ENCODE results near the gene KRTAP4-9.

DNA sequence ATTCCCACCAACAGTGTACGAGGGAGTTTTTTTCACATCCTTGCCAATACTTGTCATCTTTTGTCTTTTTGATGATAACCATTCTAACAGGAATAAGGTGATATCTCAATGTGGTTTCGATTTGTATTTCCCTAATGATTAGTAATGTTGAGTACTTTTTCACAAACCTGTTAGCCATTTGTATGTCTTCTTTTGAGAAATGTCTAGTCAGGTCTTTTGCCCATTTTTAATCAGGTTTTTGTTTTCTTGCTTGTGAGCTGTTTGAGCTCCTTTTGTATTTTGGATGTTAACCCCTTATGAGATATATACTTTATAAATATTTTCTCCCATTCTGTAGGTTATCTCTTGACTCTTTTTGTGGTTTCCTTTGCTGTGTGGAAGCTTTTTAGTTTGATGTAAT, 46.3 kb downstream of the KRTAP4-9 start:
- TF ChIP-seq, protein P1, sequence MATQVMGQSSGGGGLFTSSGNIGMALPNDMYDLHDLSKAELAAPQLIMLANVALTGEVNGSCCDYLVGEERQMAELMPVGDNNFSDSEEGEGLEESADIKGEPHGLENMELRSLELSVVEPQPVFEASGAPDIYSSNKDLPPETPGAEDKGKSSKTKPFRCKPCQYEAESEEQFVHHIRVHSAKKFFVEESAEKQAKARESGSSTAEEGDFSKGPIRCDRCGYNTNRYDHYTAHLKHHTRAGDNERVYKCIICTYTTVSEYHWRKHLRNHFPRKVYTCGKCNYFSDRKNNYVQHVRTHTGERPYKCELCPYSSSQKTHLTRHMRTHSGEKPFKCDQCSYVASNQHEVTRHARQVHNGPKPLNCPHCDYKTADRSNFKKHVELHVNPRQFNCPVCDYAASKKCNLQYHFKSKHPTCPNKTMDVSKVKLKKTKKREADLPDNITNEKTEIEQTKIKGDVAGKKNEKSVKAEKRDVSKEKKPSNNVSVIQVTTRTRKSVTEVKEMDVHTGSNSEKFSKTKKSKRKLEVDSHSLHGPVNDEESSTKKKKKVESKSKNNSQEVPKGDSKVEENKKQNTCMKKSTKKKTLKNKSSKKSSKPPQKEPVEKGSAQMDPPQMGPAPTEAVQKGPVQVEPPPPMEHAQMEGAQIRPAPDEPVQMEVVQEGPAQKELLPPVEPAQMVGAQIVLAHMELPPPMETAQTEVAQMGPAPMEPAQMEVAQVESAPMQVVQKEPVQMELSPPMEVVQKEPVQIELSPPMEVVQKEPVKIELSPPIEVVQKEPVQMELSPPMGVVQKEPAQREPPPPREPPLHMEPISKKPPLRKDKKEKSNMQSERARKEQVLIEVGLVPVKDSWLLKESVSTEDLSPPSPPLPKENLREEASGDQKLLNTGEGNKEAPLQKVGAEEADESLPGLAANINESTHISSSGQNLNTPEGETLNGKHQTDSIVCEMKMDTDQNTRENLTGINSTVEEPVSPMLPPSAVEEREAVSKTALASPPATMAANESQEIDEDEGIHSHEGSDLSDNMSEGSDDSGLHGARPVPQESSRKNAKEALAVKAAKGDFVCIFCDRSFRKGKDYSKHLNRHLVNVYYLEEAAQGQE (IDR thresholded peaks at IDR 0.05; ENCODE audit: low read depth) = no peak
- TF ChIP-seq, protein P2, sequence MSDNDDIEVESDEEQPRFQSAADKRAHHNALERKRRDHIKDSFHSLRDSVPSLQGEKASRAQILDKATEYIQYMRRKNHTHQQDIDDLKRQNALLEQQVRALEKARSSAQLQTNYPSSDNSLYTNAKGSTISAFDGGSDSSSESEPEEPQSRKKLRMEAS (IDR thresholded peaks at IDR 0.05) = no peak
- TF ChIP-seq FOSL1 (IDR thresholded peaks at IDR 0.05; ENCODE audit: low read depth) = no peak
- no peak for TF ChIP-seq SIN3A (IDR thresholded peaks at IDR 0.05; ENCODE audit: low read depth)
- TF ChIP-seq CEBPB (IDR thresholded peaks at IDR 0.05; ENCODE audit: low read depth) = no peak
- TF ChIP-seq, protein P3, sequence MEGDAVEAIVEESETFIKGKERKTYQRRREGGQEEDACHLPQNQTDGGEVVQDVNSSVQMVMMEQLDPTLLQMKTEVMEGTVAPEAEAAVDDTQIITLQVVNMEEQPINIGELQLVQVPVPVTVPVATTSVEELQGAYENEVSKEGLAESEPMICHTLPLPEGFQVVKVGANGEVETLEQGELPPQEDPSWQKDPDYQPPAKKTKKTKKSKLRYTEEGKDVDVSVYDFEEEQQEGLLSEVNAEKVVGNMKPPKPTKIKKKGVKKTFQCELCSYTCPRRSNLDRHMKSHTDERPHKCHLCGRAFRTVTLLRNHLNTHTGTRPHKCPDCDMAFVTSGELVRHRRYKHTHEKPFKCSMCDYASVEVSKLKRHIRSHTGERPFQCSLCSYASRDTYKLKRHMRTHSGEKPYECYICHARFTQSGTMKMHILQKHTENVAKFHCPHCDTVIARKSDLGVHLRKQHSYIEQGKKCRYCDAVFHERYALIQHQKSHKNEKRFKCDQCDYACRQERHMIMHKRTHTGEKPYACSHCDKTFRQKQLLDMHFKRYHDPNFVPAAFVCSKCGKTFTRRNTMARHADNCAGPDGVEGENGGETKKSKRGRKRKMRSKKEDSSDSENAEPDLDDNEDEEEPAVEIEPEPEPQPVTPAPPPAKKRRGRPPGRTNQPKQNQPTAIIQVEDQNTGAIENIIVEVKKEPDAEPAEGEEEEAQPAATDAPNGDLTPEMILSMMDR (IDR thresholded peaks at IDR 0.05 in 2 of 3, conservative IDR thresholded peaks at IDR 0.05 in 1 of 3; ENCODE audit: borderline replicate concordance in 1 of 3, insufficient read depth in 1 of 3, low read depth in 2 of 3, low read length in 2 of 3) = no peak
- no peak for TF ChIP-seq POLR2A (IDR thresholded peaks at IDR 0.05; ENCODE audit: borderline replicate concordance, extremely low read depth, insufficient read depth, insufficient read length)
- TF ChIP-seq EGR1 (IDR thresholded peaks at IDR 0.05; ENCODE audit: low read depth) = no peak
- no peak for TF ChIP-seq POLR2AphosphoS5 (IDR thresholded peaks at IDR 0.05; ENCODE audit: low read depth, low read length)
